GM18868 (cell line): ENCODE results near the gene DLG5.

Source experiments
- ATAC-seq: cut with Tn5 transposase; IDR thresholded peaks from one replicate; pipeline ENCODE4 v1.9.1; 2021; ENCODE audit warnings: mild to moderate bottlenecking, moderate library complexity; ENCODE audit not compliant: unreplicated experiment

Gene DLG5

DNA sequence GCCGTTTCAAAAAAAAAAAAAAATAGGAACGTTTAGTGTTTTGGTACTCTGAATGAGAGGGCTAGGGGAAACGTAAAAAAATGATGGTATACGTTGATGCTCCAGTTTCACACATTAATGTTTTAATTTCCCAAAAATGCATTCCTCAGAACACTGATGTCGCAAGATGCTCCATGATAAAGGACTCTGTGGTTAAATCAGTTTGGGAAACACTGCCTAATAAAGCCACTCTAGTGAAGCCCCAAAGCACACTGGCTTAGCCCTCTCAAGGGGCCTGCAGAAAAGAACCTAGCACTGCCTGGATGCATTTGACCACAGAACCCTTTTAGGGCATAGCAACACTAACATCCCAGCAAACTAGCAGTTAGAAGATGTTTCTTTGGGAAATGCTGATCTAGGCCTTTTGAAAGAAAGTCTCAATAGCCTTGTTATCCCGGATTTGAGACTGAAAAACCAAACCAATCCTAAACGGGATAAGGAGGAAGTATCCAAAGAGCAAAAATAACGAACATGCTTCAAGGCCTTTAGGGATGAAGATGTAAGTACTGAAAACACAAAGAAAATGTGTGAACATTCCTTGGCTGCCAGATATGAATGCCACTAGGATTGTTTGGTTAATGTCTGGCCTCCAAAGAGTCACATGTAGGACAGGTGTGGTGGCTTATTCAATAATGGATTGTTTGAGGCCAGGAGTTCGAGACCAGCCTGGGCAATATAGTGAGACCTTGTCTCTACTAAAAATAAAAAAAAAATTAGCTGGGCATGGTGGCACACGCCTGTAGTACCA, 11.0 kb downstream of the DLG5 start:
- ATAC-seq, result no peak

GRCh38 chr10:77913090-77913489, 13.5 kb downstream of the DLG5 start:
- no peak for ATAC-seq

DNA sequence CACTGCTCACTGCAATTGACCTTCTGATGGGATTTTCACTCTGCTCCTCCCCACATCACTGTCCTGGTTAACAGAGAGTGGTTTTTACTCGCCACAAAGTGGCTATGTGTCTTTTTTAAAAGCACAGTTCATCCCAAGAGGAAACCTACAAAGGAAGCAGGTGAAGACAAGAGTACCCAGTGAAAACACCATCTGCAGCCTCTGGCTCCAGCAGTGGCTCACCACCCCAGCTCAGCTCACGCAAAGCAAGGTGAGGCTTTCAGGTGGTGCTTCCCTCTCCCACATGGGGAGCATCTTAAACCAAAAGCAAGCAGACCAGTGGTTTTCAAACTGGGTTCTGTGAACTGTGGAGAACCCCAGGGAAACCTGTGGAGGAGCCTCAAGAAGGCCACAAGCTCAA, 14.0 kb downstream of the DLG5 start:
- ATAC-seq, result no peak

- no peak for ATAC-seq
These were observed 14.9 kb downstream of the DLG5 start for GRCh38 chr10:77911535-77912123.

DNA sequence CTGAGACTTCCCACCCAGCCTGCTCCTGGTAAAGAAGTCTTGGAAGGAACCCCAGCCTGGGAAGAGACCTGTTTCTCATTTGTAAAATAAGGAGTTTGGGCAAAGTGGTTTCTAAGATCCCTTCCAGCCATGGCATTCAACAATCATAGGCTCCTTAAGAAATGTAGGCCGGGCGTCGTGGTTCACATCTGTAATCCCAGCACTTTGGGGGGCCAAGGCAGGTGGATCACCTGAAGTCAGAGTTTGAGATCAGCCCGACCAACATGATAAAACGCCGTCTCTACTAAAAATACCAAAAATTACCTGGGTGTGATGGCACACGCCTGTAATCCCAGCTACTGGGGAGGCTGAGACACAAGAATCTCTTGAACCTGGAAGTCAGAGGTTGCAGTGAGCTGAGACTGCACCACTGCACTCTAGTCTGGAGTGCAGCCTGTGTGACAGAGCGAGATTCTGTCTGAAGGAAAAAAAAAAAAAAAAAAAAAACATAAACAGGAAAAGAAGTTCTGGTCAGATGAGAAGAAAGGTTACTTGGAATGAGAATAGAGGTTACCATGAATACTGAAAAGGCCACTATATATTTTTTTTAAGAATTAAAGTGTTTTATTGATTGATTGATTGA, 15.9 kb downstream of the DLG5 start:
- ATAC-seq, result no peak

DNA sequence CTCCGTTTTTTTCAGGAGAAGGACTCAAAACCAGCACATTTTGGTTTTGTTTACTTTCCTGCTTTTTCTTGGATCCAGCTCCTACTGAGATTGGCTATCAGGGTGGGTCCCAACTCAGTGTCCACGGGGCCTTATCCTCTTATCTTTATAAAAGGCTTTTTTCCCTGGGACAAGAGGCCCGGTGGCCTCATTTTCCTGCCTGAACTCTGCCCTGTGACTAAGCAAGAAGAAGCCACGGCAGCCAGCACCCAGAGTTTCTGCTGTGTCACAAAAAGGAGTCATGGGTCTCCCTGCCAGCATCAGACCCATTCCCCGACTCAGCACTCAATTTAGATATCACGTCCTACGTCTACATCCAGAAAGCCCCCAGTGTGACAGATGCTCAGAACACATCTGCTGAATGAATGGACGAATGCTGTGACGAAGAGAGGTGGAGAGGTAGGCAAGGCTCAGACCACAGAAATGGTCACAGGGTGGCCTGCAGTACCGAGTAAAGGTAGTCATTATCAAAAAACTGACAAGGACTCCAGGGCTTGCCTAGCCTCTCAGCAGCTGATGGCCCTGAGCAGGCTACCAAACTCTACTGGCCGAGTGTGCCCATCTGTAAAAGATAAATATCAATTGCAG, 16.7 kb downstream of the DLG5 start:
- no peak for ATAC-seq

- ATAC-seq, result no peak
These were observed 17.4 kb downstream of the DLG5 start for GRCh38 chr10:77909021-77909748.

DNA sequence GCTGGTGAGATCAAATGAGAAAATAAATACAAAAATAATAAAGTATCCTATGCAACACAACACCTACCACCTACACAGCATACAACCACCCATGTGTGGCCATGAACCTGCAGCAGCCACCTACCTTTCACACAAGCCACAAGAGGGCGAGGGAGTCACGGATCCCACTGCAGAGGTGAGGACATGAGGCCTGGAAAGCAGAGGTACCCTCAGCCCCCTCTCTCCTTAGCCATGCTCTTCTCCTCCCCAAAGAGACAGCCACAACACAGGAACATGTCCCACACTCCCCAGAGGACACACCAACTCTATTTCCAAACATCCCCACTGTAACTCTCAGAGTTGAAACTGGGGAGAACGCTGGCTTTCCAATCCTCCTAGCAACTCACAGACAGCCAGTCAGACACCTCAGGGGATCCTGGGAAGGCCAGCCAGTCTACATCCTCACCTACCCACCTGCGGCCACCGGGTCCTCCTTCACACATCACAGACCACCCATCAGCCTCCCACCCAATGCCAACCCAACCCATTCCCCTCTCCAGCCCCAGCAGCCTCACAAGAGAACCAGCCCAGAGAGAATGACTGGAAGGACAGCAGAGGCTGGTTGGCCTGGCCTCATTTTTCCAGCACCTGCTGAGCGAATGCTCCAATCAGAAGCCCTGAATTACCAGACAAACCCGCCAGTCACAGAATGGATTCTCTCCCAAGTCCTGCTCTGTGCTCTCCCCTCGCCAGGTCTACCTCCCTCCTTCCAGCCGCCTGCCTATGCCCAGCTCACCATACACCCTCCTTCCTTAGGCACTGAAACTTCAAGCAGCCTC, 18.4 kb downstream of the DLG5 start:
- ATAC-seq, result peak; percentile 66

- ATAC-seq, result no peak
These were observed 19.1 kb downstream of the DLG5 start for GRCh38 chr10:77907462-77907861.

DNA sequence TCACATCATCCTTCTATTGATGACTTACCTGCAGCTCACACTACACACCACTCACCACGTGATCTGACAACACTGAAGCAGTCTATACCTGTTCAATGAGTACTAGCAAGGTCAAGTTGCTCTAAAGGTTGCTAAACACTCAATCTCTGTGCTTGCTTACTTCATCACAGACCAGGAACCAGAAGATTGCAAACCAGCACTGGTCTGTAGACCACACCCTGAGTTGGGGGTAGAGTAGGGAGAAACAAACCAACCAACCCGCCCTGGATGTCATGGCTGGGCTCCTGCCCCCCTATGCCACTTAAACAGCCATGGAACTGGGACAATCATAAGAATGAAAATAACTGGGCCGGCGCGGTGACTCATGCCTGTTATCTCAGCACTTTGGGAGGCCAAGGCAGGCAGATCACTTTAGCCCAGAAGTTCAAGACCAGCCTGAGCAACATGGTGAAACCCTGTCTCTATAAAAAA, 19.6 kb downstream of the DLG5 start:
- ATAC-seq, result no peak

DNA sequence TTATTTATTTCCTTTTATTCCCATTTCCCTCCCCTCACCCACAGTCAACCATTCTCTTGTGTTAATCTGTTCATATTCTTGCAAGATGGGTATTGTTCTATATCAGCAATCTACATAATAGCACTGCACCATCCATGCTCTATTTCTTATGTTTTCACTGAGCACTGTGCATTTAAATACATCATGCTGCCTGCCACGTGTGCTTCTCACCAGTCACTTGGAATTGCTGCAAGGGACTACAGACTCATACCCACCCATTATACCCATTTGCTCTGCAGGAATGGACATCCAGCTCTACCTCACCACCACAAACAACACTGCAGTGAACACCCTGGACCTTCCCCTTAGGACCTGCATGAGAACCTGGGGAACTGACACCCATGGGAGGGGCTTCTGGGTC, 20.8 kb downstream of the DLG5 start:
- no peak for ATAC-seq

GRCh38 chr10:77905086-77905748, 21.3 kb downstream of the DLG5 start:
- no peak for ATAC-seq

DNA sequence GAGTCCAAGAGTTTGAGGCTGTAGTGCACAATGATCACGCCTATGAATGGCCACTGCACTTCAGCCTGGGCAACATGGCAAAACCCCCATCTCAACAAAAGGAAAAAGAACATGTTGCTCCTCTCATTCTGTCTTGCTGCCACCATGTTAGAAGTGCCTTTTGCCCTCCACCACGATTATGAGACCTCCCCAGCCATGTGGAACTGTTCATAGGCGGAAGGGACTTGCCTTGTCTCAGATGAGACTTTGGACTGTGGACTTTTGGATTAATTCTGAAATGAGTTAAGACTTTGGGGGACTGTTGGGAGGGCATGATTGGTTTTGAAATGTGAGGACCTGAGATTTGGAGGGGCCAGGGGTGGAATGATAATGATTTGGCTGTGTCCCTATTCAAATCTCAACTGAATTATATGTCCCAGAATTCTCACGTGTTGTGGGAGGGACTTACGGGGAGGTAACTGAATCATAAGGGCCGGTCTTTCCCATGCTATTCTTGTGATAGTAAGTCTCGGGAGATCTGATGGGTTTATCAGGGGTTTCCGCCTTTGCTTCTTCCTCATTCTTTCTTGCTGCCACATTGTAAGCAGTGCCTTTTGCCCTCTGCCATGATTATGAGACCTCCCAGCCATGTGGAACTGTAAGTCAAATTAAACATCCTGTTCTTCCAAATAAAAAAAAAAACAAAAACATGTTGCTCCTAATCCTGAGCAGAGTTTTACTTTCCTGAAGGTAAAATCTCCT, 22.3 kb downstream of the DLG5 start:
- no peak for ATAC-seq

DNA sequence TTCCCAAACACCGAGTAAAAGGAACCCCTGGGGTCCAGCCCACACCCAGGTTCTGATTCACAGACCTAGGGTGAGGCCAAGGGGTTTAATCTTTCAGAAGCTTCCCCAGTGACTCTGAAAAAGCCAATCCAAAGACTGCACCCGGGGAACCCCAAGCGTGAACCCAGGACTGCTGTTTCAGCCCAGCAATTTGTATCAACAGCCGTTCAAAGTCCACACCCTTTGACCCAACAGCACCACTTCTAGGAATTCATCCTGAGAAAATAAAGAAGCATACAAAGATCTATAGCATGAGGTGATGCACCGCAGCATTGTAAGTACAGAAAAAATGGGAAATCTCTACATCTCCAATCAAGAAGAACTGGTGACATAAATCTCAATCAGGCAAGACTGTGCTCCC, 24.4 kb downstream of the DLG5 start:
- ATAC-seq, result no peak

- no peak for ATAC-seq
These were observed 24.8 kb downstream of the DLG5 start for GRCh38 chr10:77901743-77902142.

DNA sequence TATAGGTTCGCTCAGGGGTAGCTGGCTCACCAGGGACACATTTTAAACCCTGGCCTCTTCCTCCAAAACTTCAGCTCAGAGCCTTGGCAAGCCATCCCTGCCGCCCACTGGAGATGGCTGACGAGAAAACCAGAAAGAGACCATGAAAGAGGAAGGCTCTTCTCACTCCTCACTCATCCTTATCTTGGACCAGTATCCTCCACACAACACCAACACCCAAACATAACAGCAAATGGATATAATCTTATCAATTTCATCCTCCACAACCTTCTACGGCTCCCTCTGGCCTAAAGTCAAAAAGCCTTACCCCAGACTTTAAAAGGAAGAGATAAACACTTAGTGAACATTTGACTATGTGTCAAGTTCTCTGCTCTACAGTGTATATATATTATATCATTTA, 26.9 kb downstream of the DLG5 start:
- ATAC-seq, result no peak

- ATAC-seq, result no peak
These were observed 27.5 kb downstream of the DLG5 start for GRCh38 chr10:77899080-77899477.

DNA sequence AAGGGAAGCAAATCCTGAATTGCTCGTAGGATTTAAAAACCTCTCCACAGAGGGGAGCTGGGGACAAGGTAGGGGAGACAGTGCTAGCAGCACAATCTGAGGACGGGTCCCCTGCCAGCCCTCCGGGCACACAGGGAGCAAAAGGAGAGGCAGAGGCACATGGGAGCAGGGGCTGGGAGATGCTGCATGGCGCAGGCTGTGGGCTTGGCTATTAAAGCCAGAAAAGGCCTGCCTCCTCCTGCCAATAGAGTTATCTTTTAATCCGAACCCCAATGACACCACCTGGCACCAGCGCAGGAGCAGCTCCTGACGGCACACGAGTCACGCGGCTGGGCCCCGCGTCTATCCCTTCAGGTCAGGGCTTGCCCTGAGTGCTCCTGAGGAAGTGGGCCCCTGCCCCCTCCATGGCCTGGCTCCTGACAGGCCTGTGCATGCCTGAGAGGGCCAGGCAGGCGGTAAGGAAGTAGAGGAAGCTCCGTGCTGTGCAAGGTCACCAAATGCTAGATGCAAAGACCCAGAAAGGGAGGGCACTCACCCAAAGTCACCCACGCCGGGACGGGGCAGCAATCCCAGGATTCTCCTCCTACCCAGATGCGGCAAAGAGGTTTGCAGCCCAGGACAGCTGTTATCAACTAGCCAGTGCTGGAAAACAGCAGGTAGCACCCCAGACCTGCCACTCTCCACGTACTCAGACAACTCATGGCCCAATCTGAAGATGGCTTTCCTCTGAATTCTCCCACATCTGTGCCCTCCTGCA, 28.1 kb downstream of the DLG5 start:
- no peak for ATAC-seq
